ENCODE results near the gene KLF13.

- no peak for TF ChIP-seq SIN3A (IDR thresholded peaks at IDR 0.05; ENCODE audit: low read depth)
- no peak for TF ChIP-seq TCF7L2 (IDR thresholded peaks at IDR 0.05; ENCODE audit: borderline replicate concordance, extremely low read depth, insufficient read depth, insufficient read length)
- TF ChIP-seq EZH2phosphoT487 (IDR thresholded peaks at IDR 0.05; ENCODE audit: borderline replicate concordance): no peak
- TF ChIP-seq CTCF (IDR thresholded peaks at IDR 0.05 in 2 of 3, conservative IDR thresholded peaks at IDR 0.05 in 1 of 3; ENCODE audit: borderline replicate concordance in 1 of 3, insufficient read depth in 1 of 3, low read depth in 2 of 3, low read length in 2 of 3): no peak
- TF ChIP-seq CEBPB (IDR thresholded peaks at IDR 0.05; ENCODE audit: low read depth): no peak
- no peak for TF ChIP-seq FOSL1 (IDR thresholded peaks at IDR 0.05; ENCODE audit: low read depth)
- no peak for TF ChIP-seq EGR1 (IDR thresholded peaks at IDR 0.05; ENCODE audit: low read depth)
- no peak for TF ChIP-seq EZH2 (IDR thresholded peaks at IDR 0.05)
These were observed 47.9 kb downstream of the KLF13 start for GRCh38 chr15:31374489-31374888.

All from HCT116 (cell line).